ENCODE data around the gene ZNF629. TPM values are rescaled to one million over a fixed set of nuclear protein-coding genes. Genes with fewer than 3 reads are reported as not detected.
A peak's percentile ranks its signal among the peaks of the same experiment; 100 is the strongest.

Gene ZNF629
- total RNA-seq, 6 experiments from 2014 or later = 3.7 to 4.8 (median 4.3) TPM

DNA sequence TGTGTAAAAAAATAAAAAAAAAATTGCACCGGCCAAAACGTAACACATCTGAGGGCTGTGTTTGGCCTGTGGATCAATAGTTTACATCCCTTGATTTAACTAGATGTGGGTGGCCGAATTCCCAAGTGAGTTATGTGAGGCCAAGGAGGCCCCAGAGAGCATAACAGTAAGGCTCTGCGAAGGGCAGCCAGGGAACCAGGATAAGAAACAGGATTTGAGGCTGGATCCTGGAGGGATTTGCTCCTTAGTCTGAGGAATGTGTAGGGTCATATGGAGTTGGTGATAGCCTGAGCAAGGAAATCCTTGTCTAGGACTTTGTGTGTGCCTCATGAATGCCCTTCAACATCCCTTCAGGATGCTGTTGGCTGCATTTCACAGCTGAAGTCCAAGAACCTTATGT lies 36.8 kb downstream of the ZNF629 start:
- Histone ChIP-seq H3K4me1 (peaks cover 0 to 19% (median 10%) of the 10 kb centered on the region in 4 donors), H3K27ac (no peak overlapping the region), H3K4me3 (no peak overlapping the region), H3K27me3 (no peaks in the 10 kb centered on the region), H3K36me3 (peaks cover 0 to 19% (median 3%) of the 10 kb centered on the region in 4 donors), H3K9me3 (no peaks in the 10 kb centered on the region)
- intact Hi-C loops (cut with DNase I) = loop anchor here in 1 of 2 donors (10.0 kb wide), 1 partner anchor 45 kb away; no protein-coding TSS in a partner anchor
- no peak for DNase-seq
- TF ChIP-seq POLR2A (IDR thresholded peaks at IDR 0.05) = no peak
- TF ChIP-seq, protein P1, sequence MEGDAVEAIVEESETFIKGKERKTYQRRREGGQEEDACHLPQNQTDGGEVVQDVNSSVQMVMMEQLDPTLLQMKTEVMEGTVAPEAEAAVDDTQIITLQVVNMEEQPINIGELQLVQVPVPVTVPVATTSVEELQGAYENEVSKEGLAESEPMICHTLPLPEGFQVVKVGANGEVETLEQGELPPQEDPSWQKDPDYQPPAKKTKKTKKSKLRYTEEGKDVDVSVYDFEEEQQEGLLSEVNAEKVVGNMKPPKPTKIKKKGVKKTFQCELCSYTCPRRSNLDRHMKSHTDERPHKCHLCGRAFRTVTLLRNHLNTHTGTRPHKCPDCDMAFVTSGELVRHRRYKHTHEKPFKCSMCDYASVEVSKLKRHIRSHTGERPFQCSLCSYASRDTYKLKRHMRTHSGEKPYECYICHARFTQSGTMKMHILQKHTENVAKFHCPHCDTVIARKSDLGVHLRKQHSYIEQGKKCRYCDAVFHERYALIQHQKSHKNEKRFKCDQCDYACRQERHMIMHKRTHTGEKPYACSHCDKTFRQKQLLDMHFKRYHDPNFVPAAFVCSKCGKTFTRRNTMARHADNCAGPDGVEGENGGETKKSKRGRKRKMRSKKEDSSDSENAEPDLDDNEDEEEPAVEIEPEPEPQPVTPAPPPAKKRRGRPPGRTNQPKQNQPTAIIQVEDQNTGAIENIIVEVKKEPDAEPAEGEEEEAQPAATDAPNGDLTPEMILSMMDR (IDR thresholded peaks at IDR 0.05) = no peak
- 79% methylated on average over 4 of the region's 4 CpGs for WGBS (ENCODE audit: insufficient coverage, low coverage, low lambda C conversion rate, missing lambda C conversion rate)
- no peak for ATAC-seq

DNA sequence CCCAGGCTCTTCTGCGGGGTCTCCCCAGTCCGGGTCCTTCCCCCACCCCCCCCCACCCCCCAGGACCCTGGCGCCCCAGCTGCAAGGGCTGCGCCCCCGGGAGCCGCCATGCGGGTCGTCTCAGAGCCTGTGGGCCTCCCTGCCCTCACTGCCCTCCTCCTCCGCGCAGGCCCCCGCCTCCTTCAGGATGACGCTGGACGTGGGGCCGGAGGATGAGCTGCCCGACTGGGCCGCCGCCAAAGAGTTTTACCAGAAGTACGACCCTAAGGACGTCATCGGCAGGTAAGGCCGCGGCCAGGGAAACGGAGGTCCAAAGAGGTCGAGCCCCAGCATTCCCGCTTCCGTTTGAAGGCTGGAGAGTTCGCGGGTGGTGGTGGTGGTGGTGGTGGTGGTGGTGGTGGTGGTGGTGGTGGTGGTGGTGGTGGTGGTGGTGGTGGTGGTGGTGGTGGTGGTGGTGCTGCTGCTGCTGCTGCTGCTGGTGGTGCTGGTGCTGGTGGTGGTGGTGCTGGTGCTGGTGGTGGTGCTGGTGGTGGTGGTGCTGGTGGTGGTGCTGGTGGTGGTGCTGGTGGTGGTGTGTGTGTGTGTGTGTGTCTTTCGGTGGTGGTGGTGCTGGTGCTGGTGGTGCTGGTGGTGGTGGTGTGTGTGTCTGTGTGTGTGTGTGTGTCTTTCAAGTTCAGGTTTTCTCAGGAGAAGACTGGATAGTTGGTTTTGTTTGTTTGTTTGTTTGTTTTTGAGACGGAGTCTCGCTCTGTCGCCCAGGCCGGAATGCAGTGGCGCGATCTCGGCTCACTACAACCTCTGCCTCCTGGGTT lies 38.2 kb downstream of the ZNF629 start:
- Histone ChIP-seq H3K4me3 (peak overlapping the region; percentile 70 to 77 (median 73)), H3K27me3 (no peaks in the 10 kb centered on the region), H3K27ac (peak overlapping the region in 1 of 3 donors; percentile 47), H3K4me1 (peaks cover 0 to 19% (median 9%) of the 10 kb centered on the region in 4 donors), H3K36me3 (peaks cover 0 to 20% (median 4%) of the 10 kb centered on the region in 4 donors), H3K9me3 (no peaks in the 10 kb centered on the region)
- 9% methylated on average over 7 of the region's 36 CpGs for WGBS (ENCODE audit: insufficient coverage, low coverage, low lambda C conversion rate, missing lambda C conversion rate)
- intact Hi-C loops (cut with DNase I) = no loop called here
- TF ChIP-seq, protein P1 (IDR thresholded peaks at IDR 0.05) = no peak
- TF ChIP-seq POLR2A (IDR thresholded peaks at IDR 0.05) = no peak
- DNase-seq (peak; percentile 67 to 73 (median 69)), ATAC-seq (peak; percentile 35 to 45 (median 41))

DNA sequence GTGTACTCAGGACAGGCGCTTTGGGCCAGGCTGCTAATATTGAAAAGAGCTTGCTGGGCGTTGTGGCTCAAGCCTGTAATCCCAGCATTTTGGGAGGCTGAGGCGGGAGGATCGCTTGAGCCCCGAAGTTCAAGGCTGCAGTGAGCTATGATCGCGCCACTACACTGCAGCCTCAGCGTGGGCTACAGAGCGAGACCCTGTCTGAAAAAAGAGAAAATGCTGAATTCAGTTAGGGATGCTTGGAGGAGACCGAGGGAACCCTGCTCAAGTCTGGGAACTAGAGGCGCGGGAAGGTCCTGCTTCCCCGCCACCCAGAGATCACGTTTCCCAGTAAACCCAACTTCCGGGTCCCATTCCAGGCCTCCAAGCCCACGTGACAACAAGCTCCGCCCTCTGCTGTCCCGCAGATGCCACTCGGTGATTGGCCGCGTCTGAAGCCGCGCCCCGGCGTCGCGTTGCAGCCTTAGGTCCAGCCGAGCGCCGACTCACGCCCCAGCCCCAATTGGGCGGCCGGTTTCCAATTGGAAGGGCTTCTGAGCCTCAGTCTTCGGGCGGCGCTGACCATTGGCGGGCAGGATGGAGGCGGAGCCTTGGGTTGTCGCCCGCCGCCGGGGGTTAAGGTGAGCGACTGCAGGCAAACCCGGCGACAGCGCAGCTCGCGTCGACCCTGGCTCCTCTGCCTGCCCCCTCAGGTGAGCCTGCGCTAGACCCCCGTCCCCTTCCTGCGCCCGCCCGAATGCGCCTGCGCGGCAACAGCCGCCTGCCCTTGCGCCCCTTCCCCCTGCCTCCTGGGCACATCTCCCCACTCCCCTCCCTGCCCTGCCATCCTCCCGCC lies 39.0 kb downstream of the ZNF629 start, which contains the start of gene PHKG2:
Gene PHKG2, plus strand, starts transcription at position 627 of the 835 bp plus-strand sequence. CDS start 396 bp downstream, outside the sequence.
- Histone ChIP-seq H3K36me3 (peaks cover 0 to 13% (median 5%) of the 10 kb centered on the region in 4 donors), H3K27ac (peak within 1 kb of the TSS; percentile 61 to 71 (median 68)), H3K9me3 (no peaks in the 10 kb centered on the region), H3K4me3 (peak within 1 kb of the TSS; percentile 70 to 77 (median 73)), H3K4me1 (peaks cover 0 to 19% (median 9%) of the 10 kb centered on the region in 4 donors), H3K27me3 (no peaks in the 10 kb centered on the region)
- ATAC-seq = peak; percentile 93 to 98 (median 96)
- 0% methylated on average over 5 of the region's 60 CpGs for whole genome bisulfite sequencing (ENCODE audit: insufficient coverage, low coverage, low lambda C conversion rate, missing lambda C conversion rate)
- TF ChIP-seq, protein P1 (IDR thresholded peaks at IDR 0.05) = no peak
- TF ChIP-seq POLR2A (IDR thresholded peaks at IDR 0.05) = peak; percentile 77
- DNase-seq = peak; percentile 99 to 100 (median 100)
- intact Hi-C loops (cut with DNase I) = no loop called here

DNA sequence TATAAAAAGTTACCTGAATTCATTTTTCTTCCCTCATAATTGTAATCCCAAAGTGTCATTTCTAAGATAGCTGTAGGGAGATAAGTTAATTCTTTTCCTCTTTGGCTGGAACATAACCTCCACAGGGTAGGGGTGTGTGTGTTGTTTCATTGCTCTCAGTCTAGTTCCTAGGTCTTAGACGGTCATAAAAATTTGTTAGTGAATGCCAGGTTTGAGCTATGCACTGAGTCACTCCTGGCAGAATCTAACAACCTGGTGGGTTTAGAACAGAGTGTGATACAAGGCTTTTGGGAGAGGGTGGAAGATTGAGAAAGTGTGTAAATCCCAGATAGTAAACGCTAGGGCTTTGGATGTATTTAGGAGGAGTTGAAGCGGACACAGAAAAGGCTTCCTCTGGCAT lies 39.7 kb downstream of the ZNF629 start:
- Histone ChIP-seq H3K27me3 (no peaks in the 10 kb centered on the region), H3K9me3 (no peaks in the 10 kb centered on the region), H3K4me1 (peaks cover 0 to 19% (median 9%) of the 10 kb centered on the region in 4 donors), H3K27ac (peak overlapping the region; percentile 61 to 71 (median 68)), H3K36me3 (peaks cover 0 to 12% (median 5%) of the 10 kb centered on the region in 4 donors), H3K4me3 (peak overlapping the region in 1 of 3 donors; percentile 73)
- intact Hi-C loops (cut with DNase I) = no loop called here
- TF ChIP-seq, protein P1 (IDR thresholded peaks at IDR 0.05) = no peak
- TF ChIP-seq POLR2A (IDR thresholded peaks at IDR 0.05) = no peak
- 36% methylated on average over 3 of the region's 3 CpGs for WGBS (ENCODE audit: insufficient coverage, low coverage, low lambda C conversion rate, missing lambda C conversion rate)
- ATAC-seq (no peak), DNase-seq (no peak)

Measured in right lobe of liver (tissue), 6 donors.